Ascending aorta (tissue), 2 donors: ENCODE results near the gene KCNQ5. TPM values are rescaled to one million over a fixed set of nuclear protein-coding genes. Genes with fewer than 3 reads are reported as not detected.

ENCODE experiments used
- DNase-seq, 2 donors: peaks; one replicate each; pipeline ENCODE4 v3.0.0-alpha.2; 2019; ENCODE audit warnings: low spot score in 2 of 2
- H3K27ac ChIP-seq, 2 donors: fragments of 200-600 bp; sonication (generic); one replicate each; pipeline ENCODE4 v1.5.1; 2016 to 2017; ENCODE audit warnings: mild to moderate bottlenecking in 1 of 2
- H3K27me3 ChIP-seq: fragments of 200-600 bp; sonication (generic); one replicate; pipeline ENCODE4 v1.5.1; 2017
- H3K36me3 ChIP-seq, 2 donors: fragments of 200-600 bp; sonication (generic); one replicate each; pipeline ENCODE4 v1.5.1; 2016
- H3K4me1 ChIP-seq, 2 donors: fragments of 200-600 bp; sonication (generic); one replicate each; pipeline ENCODE4 v1.5.1; 2016 to 2017; ENCODE audit warnings: mild to moderate bottlenecking in 1 of 2
- H3K4me3 ChIP-seq, 2 donors: fragments of 200-600 bp; sonication (generic); one replicate each; pipeline ENCODE4 v1.5.1; 2016 to 2017; ENCODE audit warnings: mild to moderate bottlenecking in 1 of 2
- H3K9me3 ChIP-seq, 2 donors: fragments of 200-600 bp; sonication (generic); one replicate each; pipeline ENCODE4 v1.5.1; 2016
- intact Hi-C: fragments of 100-400 bp; cut with DNase I; formaldehyde crosslinking; loops from one replicate; pipeline ENCODE4 v1.15.1; 2023
- total RNA-seq: library from RNA; depleted of rRNA; stranded (reverse); fragments of >200 nt; gene quantifications from one replicate; pipeline ENCODE4 v1.1.0, GENCODE V29; 2016
- TF ChIP-seq, protein P1 (sequence below), 3 experiments: fragments of 200-600 bp in 2 of 3; fragments of 450-650 bp in 1 of 3; sonication (generic) in 2 of 3; IDR thresholded peaks; one replicate each; pipeline ENCODE4 v1.5.1; 2016 to 2019; ENCODE audit warnings: antibody characterized with exemption in 3 of 3, mild to moderate bottlenecking in 1 of 3, moderate library complexity in 1 of 3

Gene KCNQ5
- total RNA-seq, 1 donor from 2014 or later, result 4.5 TPM

DNA sequence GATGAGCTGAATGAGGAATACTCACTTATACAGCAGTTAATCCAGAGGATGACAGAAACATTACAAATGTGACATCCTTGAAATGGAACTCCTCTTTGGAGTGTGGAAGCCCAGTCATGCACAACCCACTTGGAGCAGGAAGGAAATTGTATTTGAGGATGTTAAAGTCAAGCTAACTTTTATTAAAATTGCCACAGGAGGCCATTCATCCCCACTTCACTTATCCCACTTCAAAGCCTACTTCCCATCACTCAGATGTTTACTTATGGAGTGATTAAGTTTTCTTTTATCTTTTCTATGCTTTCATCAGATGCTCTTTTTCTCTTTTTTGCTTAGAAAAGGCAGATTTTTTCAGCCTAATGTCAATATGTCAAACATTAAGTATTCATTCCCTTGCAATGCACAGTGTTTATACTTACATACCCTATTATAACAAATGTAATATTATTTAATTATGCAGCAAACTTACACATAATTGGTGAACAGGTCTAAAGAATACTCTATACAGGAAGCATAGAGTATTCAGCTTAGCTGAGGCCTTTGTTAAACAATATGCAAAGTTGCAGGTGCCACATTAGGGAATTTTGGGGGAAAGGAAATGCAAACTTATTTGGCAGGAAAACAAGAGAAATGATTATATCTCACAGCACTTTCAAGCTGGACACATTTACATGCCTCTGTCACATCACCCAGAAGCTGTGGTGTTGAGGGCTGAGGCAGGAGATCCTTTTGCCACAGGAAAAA, 454.5 kb downstream of the KCNQ5 start:
- Histone ChIP-seq H3K36me3 (no peaks in the 10 kb centered on the region), H3K27me3 (no peaks in the 10 kb centered on the region), H3K4me3 (no peak overlapping the region), H3K4me1 (no peaks in the 10 kb centered on the region), H3K9me3 (no peaks in the 10 kb centered on the region), H3K27ac (no peak overlapping the region)
- intact Hi-C loops, result no loop called here
- no peak for DNase-seq
- TF ChIP-seq, protein P1, sequence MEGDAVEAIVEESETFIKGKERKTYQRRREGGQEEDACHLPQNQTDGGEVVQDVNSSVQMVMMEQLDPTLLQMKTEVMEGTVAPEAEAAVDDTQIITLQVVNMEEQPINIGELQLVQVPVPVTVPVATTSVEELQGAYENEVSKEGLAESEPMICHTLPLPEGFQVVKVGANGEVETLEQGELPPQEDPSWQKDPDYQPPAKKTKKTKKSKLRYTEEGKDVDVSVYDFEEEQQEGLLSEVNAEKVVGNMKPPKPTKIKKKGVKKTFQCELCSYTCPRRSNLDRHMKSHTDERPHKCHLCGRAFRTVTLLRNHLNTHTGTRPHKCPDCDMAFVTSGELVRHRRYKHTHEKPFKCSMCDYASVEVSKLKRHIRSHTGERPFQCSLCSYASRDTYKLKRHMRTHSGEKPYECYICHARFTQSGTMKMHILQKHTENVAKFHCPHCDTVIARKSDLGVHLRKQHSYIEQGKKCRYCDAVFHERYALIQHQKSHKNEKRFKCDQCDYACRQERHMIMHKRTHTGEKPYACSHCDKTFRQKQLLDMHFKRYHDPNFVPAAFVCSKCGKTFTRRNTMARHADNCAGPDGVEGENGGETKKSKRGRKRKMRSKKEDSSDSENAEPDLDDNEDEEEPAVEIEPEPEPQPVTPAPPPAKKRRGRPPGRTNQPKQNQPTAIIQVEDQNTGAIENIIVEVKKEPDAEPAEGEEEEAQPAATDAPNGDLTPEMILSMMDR (IDR thresholded peaks at IDR 0.05), result no peak

DNA sequence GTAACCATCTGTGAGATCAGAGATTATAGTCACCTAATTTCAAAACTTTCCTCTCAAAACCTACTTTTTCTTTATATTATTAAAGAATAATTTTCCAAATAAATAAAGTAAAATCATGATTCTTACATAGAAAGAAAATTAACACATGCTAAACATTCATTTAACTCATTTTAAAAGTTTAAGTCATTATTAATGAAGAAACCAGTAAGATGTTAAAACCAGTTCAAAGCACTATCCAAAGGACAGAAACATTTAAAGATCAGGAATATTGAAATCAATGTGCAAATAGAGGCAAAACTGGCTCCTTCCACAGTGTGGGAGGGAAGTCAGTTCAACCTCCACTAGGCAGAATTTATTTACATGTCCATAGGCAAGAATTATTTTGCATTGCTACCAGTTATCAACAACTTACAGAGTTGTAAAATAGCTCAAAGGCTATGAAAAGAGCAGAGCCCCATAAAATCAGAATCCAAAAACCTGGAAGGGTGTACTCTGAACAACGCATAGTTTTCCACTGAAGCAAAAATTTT, 456.5 kb downstream of the KCNQ5 start:
- no peak for DNase-seq
- Histone ChIP-seq H3K27me3 (no peaks in the 10 kb centered on the region), H3K9me3 (no peaks in the 10 kb centered on the region), H3K36me3 (no peaks in the 10 kb centered on the region), H3K4me1 (no peaks in the 10 kb centered on the region), H3K4me3 (no peak overlapping the region), H3K27ac (no peak overlapping the region)
- intact Hi-C loops, result no loop called here
- TF ChIP-seq, protein P1 (IDR thresholded peaks at IDR 0.05), result no peak

DNA sequence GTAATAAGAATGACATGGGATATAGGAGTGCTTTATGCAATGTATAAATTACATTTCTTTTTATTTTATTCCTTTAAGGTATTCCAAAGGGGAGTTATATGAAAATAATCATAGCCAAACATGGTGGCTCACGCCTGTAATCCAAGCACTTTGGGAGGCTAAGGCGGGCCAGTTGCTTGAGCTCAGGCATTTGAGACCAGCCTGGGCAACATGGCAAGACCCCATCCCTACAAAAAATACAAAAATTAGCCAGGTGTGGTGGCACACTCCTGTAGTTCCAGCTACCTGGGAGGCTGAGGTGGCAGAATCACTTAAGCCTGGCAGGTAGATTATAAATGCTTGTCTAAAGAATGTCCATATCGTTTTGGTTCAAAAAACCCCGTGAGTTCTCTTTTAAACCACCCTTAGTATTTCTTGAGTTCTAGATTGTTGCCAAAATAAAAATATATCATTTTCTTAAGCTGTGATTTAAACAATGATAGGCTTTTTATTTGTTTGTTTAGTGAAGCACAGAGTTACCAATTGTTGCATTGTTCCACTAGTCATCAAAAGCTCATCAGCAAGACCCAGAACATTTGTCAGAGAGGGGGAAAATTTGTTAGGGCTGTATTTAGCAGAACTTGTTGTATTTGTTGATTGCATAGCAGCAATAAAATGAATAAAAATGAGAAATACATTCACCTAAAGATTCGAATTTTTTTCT, 457.2 kb downstream of the KCNQ5 start:
- TF ChIP-seq, protein P1 (IDR thresholded peaks at IDR 0.05), result no peak
- Histone ChIP-seq H3K27ac (no peak overlapping the region), H3K4me3 (no peak overlapping the region), H3K9me3 (no peaks in the 10 kb centered on the region), H3K4me1 (no peaks in the 10 kb centered on the region), H3K36me3 (no peaks in the 10 kb centered on the region), H3K27me3 (no peaks in the 10 kb centered on the region)
- intact Hi-C loops, result no loop called here
- no peak for DNase-seq

DNA sequence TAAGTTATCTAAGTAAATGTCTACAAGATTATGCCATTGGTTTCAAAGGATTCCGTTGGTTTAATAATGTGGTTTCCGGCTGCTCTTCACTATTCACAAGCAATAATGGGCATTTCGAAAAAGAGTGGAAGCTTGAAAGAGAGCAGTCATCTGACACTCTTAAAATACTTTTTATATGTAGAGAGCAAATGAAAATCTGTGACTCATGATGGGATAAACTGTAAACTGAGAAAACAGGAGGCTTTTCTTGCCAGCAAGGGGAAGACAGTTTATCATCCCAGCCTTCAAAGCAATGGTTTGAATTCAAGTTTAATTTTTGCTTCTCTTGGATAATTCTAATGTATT, 457.7 kb downstream of the KCNQ5 start:
- Histone ChIP-seq H3K9me3 (no peaks in the 10 kb centered on the region), H3K4me1 (no peaks in the 10 kb centered on the region), H3K4me3 (no peak overlapping the region), H3K27me3 (no peaks in the 10 kb centered on the region), H3K27ac (no peak overlapping the region), H3K36me3 (no peaks in the 10 kb centered on the region)
- TF ChIP-seq, protein P1 (IDR thresholded peaks at IDR 0.05), result no peak
- intact Hi-C loops, result no loop called here
- no peak for DNase-seq

DNA sequence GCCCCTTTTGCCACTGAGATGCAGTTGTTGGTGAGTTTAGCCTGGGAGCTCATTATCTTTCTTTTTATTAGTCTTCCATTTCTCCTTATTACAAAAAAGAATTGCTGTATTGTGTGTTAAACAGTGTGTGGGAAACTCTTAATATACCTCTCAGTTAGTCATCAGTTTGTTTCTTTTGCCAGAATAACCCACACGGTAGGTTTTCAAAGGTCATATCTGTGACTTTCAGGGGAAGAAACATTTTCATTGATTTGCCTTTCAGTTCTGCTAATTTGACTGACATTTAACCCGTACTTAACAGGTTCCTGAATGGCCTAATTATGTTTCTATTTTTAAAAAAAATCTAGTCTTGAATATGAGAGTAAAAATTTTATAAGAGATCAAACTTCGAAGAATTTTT, 458.1 kb downstream of the KCNQ5 start:
- Histone ChIP-seq H3K9me3 (no peaks in the 10 kb centered on the region), H3K4me3 (no peak overlapping the region), H3K27ac (no peak overlapping the region), H3K4me1 (no peaks in the 10 kb centered on the region), H3K36me3 (no peaks in the 10 kb centered on the region), H3K27me3 (no peaks in the 10 kb centered on the region)
- DNase-seq, result no peak
- TF ChIP-seq, protein P1 (IDR thresholded peaks at IDR 0.05), result no peak
- intact Hi-C loops, result no loop called here
